Upper lobe of left lung (tissue), 6 donors: ENCODE results near the gene BBS1. TPM values are rescaled to one million over a fixed set of nuclear protein-coding genes. Genes with fewer than 3 reads are reported as not detected.

ENCODE experiments used
- ATAC-seq, 2 donors: fragments of 200-7000 bp; cut with Tn5 transposase; one replicate each; pipeline ENCODE4 v1.9.1; 2022; ENCODE audit warnings: mild to moderate bottlenecking in 2 of 2, moderate library complexity in 2 of 2; ENCODE audit not compliant: low FRiP score in 2 of 2
- DNase-seq, 2 donors: peaks; one replicate each; pipeline ENCODE4 v3.0.0-alpha.2; 2019 to 2020
- H3K27ac ChIP-seq, 4 donors: fragments of 200-600 bp; sonication (generic); one replicate each; pipeline ENCODE4 v1.5.1; 2016 to 2019
- H3K27me3 ChIP-seq, 4 donors: fragments of 200-600 bp; sonication (generic); one replicate each; pipeline ENCODE4 v1.5.1; 2017 to 2019
- H3K36me3 ChIP-seq, 4 donors: fragments of 200-600 bp; sonication (generic); one replicate each; pipeline ENCODE4 v1.5.1; 2016 to 2019
- H3K4me1 ChIP-seq, 4 donors: fragments of 200-600 bp; sonication (generic); one replicate each; pipeline ENCODE4 v1.5.1; 2018 to 2019
- H3K4me3 ChIP-seq, 4 donors: fragments of 200-600 bp; sonication (generic); one replicate each; pipeline ENCODE4 v1.5.1; 2017 to 2019; ENCODE audit warnings: mild to moderate bottlenecking in 2 of 4, moderate library complexity in 1 of 4
- H3K9me3 ChIP-seq, 4 donors: fragments of 200-600 bp; sonication (generic); one replicate each; pipeline ENCODE4 v1.5.1; 2018 to 2019
- EP300 ChIP-seq, 4 donors: sonication (generic); formaldehyde crosslinking; IDR thresholded peaks; one replicate each; pipeline ENCODE4 v1.5.1; 2017; ENCODE audit warnings: antibody characterized with exemption in 4 of 4, control low read depth in 2 of 4
- POLR2A ChIP-seq, 4 donors: fragments of 450-650 bp; IDR thresholded peaks; one replicate each; pipeline ENCODE4 v1.5.1; 2016 to 2017; ENCODE audit warnings: antibody characterized with exemption in 4 of 4, mild to moderate bottlenecking in 2 of 4
- POLR2AphosphoS5 ChIP-seq, 2 donors: sonication (generic); formaldehyde crosslinking; IDR thresholded peaks; one replicate each; pipeline ENCODE4 v1.5.1; 2017; ENCODE audit warnings: antibody characterized with exemption in 2 of 2
- WGBS, 2 donors: methylation state at CpG; one replicate each; pipeline ENCODE4 v1.1.5; 2017 to 2018; 5-methylcytosine and 5-hydroxymethylcytosine counted together
- total RNA-seq, 6 donors: library from RNA; depleted of rRNA in 4 of 6; stranded (reverse); fragments of >200 nt in 4 of 6; gene quantifications; one replicate each; pipeline versions ENCODE4 v1.1.0 to v1.2.1, GENCODE V29; 2016 to 2021
- TF ChIP-seq, protein P1 (sequence below), 6 experiments: fragments of 450-650 bp in 4 of 6; fragments of 200-600 bp in 2 of 6; sonication (generic) in 2 of 6; IDR thresholded peaks; one replicate each; pipeline ENCODE4 v1.5.1; 2016 to 2019; ENCODE audit warnings: antibody characterized with exemption in 6 of 6
- donor health status: DM: no; HTN: no; CAD: no; lungs with moderate emphysema.
- donor health status: DM: no; HTN: yes; CAD: no; lungs with severe emphysema.

BBS1 gene
- total RNA-seq, 6 donors from 2014 or later = 26.0 to 145 (median 44.8) TPM

DNA sequence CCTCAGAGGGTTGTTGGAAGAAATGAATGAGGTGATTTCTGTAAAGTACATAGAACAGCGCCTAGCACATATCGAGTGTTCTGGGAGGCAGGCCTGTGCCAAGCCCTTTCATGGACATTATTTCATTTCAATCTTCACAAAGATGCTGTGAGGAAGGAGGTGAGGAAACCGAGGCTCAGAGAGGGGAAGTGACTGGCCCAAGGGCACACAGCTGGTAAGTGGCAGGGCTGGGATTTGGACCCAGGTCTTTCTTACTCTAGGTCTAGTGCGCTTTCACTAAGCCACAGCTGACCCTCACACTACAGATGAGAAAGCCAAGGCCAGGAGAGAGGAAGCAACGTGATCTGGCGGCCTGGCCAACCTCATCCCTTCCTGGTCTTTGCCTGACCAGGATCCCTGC lies 41.7 kb upstream of the BBS1 start:
- Histone ChIP-seq H3K9me3 (no peaks in the 10 kb centered on the region), H3K4me1 (peaks cover 10 to 23% (median 15%) of the 10 kb centered on the region in 4 donors), H3K27ac (no peak overlapping the region), H3K4me3 (no peak overlapping the region), H3K36me3 (peaks cover 0 to 24% (median 14%) of the 10 kb centered on the region in 4 donors), H3K27me3 (no peaks in the 10 kb centered on the region)
- ATAC-seq = no peak
- TF ChIP-seq, protein P1, sequence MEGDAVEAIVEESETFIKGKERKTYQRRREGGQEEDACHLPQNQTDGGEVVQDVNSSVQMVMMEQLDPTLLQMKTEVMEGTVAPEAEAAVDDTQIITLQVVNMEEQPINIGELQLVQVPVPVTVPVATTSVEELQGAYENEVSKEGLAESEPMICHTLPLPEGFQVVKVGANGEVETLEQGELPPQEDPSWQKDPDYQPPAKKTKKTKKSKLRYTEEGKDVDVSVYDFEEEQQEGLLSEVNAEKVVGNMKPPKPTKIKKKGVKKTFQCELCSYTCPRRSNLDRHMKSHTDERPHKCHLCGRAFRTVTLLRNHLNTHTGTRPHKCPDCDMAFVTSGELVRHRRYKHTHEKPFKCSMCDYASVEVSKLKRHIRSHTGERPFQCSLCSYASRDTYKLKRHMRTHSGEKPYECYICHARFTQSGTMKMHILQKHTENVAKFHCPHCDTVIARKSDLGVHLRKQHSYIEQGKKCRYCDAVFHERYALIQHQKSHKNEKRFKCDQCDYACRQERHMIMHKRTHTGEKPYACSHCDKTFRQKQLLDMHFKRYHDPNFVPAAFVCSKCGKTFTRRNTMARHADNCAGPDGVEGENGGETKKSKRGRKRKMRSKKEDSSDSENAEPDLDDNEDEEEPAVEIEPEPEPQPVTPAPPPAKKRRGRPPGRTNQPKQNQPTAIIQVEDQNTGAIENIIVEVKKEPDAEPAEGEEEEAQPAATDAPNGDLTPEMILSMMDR (IDR thresholded peaks at IDR 0.05) = no peak
- 92 to 93% methylated on average over 6 of the region's 6 CpGs for WGBS, 2 donors
- no peak for DNase-seq

DNA sequence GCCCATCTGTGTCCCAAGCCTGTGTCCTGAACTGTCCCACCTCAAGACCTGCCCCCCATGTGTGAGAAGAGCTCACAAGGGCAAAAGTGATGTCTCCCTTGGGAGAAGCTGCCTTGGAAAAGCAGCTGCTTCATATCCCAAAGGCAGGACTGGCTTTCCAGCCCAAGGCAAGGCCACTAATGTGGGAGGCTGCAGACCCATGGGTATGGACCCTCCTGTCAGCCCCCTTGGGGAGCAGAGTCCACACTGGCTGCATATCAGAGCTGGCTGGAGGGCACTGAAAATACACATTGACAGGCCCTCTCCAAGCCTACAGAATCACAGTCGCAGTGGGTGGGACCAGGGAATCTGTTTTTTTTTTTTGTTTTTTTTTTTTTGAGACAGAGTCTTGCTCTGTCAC lies 41.0 kb upstream of the BBS1 start:
- Histone ChIP-seq H3K27me3 (no peaks in the 10 kb centered on the region), H3K4me1 (peaks cover 10 to 23% (median 15%) of the 10 kb centered on the region in 4 donors), H3K36me3 (peaks cover 0 to 31% (median 21%) of the 10 kb centered on the region in 4 donors), H3K4me3 (no peak overlapping the region), H3K27ac (no peak overlapping the region), H3K9me3 (no peaks in the 10 kb centered on the region)
- WGBS, 2 donors = 85 to 87% methylated on average over 1 of the region's 1 CpG
- DNase-seq (no peak), ATAC-seq (no peak)
- no peak for TF ChIP-seq POLR2AphosphoS5 (IDR thresholded peaks at IDR 0.05)
- TF ChIP-seq, protein P1 (IDR thresholded peaks at IDR 0.05) = no peak
- TF ChIP-seq POLR2A (IDR thresholded peaks at IDR 0.05) = no peak
- no peak for TF ChIP-seq EP300 (IDR thresholded peaks at IDR 0.05)

DNA sequence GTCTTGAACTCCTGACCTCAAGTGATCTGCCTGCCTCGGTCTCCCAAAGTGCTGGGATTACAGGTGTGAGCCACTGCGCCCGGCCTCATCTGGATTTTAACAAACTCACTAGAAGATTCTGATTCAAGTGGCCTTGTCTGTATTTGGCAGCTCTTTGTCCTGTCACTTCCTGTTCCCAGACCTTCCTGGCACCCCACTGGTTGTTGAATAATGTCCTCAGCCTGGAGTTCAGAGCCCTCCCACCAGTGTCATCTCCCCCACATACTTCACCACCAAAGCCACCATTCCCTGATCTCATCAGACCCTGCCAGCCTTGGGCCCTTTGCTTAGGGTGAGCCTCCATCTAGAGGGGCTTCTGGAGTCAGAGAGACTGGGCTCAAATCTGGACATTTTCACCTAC lies 40.4 kb upstream of the BBS1 start:
- no peak for DNase-seq
- TF ChIP-seq POLR2A (IDR thresholded peaks at IDR 0.05) = no peak
- 84 to 94% methylated on average over 3 of the region's 3 CpGs for WGBS, 2 donors
- H3K4me3 ChIP-seq = no peak overlapping the region
- no peak overlapping the region for H3K27ac ChIP-seq
- H3K4me1 ChIP-seq = peaks cover 10 to 23% (median 15%) of the 10 kb centered on the region in 4 donors
- H3K9me3 ChIP-seq = no peaks in the 10 kb centered on the region
- no peak for ATAC-seq
- H3K27me3 ChIP-seq = no peaks in the 10 kb centered on the region
- peaks cover 0 to 36% (median 23%) of the 10 kb centered on the region in 4 donors for H3K36me3 ChIP-seq

DNA sequence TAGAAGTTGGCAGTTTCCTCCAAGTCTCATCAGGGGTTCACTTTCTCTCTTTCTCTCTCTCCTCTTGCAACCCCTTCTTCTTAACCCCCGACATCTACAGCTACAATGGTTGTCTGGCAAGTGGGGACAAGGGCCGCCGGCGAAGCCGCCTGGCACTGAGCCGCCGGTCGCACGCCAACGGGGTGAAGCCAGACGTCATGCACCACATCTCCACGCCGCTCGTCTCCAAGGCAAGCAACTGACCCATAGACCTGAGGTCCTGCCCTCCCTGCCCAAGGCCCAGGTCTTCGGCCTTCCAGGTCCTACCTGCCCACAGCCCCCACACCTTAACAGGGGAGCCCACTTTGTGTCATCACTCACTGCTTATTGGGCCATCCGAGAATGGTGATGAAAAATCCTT lies 39.3 kb upstream of the BBS1 start:
- Histone ChIP-seq H3K27me3 (no peaks in the 10 kb centered on the region), H3K27ac (no peak overlapping the region), H3K9me3 (no peaks in the 10 kb centered on the region), H3K36me3 (peaks cover 0 to 45% (median 24%) of the 10 kb centered on the region in 4 donors), H3K4me3 (no peak overlapping the region), H3K4me1 (peaks cover 10 to 17% (median 13%) of the 10 kb centered on the region in 4 donors)
- WGBS, 2 donors = 93 to 97% methylated on average over 15 to 16 of the region's 16 CpGs
- no peak for TF ChIP-seq POLR2AphosphoS5 (IDR thresholded peaks at IDR 0.05)
- DNase-seq (peak in 1 of 2 donors; percentile 82), ATAC-seq (no peak)

DNA sequence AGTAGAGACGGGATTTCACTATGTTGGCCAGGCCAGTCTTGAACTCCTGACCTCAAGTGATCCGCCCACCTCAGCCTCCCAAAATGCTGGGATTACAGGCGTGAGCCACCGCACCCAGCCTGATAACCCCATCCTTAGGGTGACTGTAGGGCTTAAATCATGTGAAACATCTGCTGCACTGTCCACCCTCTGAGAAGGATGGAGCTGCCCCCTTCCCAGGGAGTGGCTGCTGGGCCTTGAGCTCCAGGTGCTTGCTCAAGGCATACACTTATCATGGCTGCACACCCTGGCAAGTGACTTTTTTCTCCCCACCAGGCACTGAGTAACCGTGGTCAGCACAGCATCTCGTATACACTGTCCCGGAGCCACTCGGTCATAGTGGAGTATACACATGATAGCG lies 38.4 kb upstream of the BBS1 start:
- DNase-seq (no peak), ATAC-seq (no peak)
- H3K27me3 ChIP-seq = no peaks in the 10 kb centered on the region
- peaks cover 0 to 46% (median 24%) of the 10 kb centered on the region in 4 donors for H3K36me3 ChIP-seq
- WGBS, 2 donors = 95 to 96% methylated on average over 7 to 9 of the region's 9 CpGs
- H3K4me3 ChIP-seq = no peak overlapping the region
- H3K27ac ChIP-seq = no peak overlapping the region
- TF ChIP-seq, protein P1 (IDR thresholded peaks at IDR 0.05) = no peak
- no peak for TF ChIP-seq EP300 (IDR thresholded peaks at IDR 0.05)
- TF ChIP-seq POLR2AphosphoS5 (IDR thresholded peaks at IDR 0.05) = no peak
- no peak for TF ChIP-seq POLR2A (IDR thresholded peaks at IDR 0.05)
- H3K9me3 ChIP-seq = no peaks in the 10 kb centered on the region
- peaks cover 10 to 14% (median 12%) of the 10 kb centered on the region in 4 donors for H3K4me1 ChIP-seq

DNA sequence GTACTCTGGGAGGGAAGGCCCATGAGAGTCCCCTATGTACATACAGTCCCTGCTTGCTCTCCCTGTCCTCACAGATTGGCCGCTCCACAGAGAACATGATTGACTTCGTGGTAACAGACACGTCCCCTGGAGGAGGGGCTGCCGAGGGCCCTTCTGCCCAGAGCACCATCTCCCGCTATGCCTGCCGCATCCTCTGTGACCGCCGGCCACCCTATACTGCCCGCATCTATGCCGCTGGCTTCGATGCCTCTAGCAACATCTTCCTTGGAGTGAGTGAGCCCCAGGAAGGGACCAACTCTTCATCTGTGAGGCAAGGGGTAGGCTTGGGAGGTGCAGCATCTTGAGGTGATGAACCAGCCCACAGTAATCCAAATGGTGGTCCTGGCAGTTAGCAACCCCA lies 37.3 kb upstream of the BBS1 start:
- Histone ChIP-seq H3K27me3 (no peaks in the 10 kb centered on the region), H3K4me1 (peaks cover under 1 to 3% (median 2%) of the 10 kb centered on the region in 4 donors), H3K36me3 (peaks cover 0 to 46% (median 24%) of the 10 kb centered on the region in 4 donors), H3K9me3 (no peaks in the 10 kb centered on the region), H3K4me3 (no peak overlapping the region), H3K27ac (no peak overlapping the region)
- ATAC-seq (no peak), DNase-seq (no peak)
- 94 to 97% methylated on average over 11 of the region's 11 CpGs for WGBS, 2 donors
- TF ChIP-seq, protein P1 (IDR thresholded peaks at IDR 0.05) = no peak
